Parathyroid adenoma (tissue), 2 donors: ENCODE data around the gene AUTS2.

ENCODE experiments used
- H2AFZ ChIP-seq: fragments of 300-600 bp; sonication (generic); one replicate; pipeline ENCODE4 v1.7.0; 2017; ENCODE audit warnings: antibody characterized with exemption, mild to moderate bottlenecking
- H3K27ac ChIP-seq: fragments of 300-600 bp; sonication (generic); one replicate; pipeline ENCODE4 v1.7.0; 2017
- H3K27me3 ChIP-seq: fragments of 300-600 bp; sonication (generic); one replicate; pipeline ENCODE4 v1.7.0; 2017; ENCODE audit warnings: low read length; ENCODE audit not compliant: control insufficient read depth, insufficient read depth
- H3K36me3 ChIP-seq: fragments of 300-600 bp; sonication (generic); one replicate; pipeline ENCODE4 v1.7.0; 2017; ENCODE audit warnings: low read length; ENCODE audit not compliant: control insufficient read depth, insufficient read depth
- H3K4me1 ChIP-seq: fragments of 300-600 bp; sonication (generic); one replicate; pipeline ENCODE4 v1.7.0; 2017; ENCODE audit warnings: control low read depth
- H3K4me2 ChIP-seq: fragments of 300-600 bp; sonication (generic); one replicate; pipeline ENCODE4 v1.7.0; 2017; ENCODE audit warnings: low read length
- H3K4me3 ChIP-seq: fragments of 300-600 bp; sonication (generic); one replicate; pipeline ENCODE4 v1.7.0; 2017; ENCODE audit warnings: low read depth, low read length
- H3K79me2 ChIP-seq: fragments of 300-600 bp; sonication (generic); one replicate; pipeline ENCODE4 v1.7.0; 2017; ENCODE audit warnings: control low read depth
- H3K9ac ChIP-seq: fragments of 300-600 bp; sonication (generic); one replicate; pipeline ENCODE4 v1.7.0; 2017; ENCODE audit warnings: mild to moderate bottlenecking
- H3K9me3 ChIP-seq: fragments of 300-600 bp; sonication (generic); one replicate; pipeline ENCODE4 v1.7.0; 2017; ENCODE audit warnings: low read length; ENCODE audit not compliant: control insufficient read depth
- CTCF ChIP-seq: fragments of 300-600 bp; sonication (generic); IDR thresholded peaks from one replicate; pipeline ENCODE4 v1.7.0; 2017; ENCODE audit warnings: antibody characterized with exemption, mild to moderate bottlenecking
- donor health status: primary hyperparathyroidism.

Gene AUTS2

GRCh38 chr7:69696054-69696591 is 97.8 kb downstream of the AUTS2 start:
- Histone ChIP-seq H3K9me3 (no peaks in the 10 kb centered on the region), H3K4me3 (no peak overlapping the region), H2AFZ (no peak overlapping the region), H3K4me2 (no peak overlapping the region), H3K79me2 (peaks cover 2% of the 10 kb centered on the region), H3K9ac (no peak overlapping the region), H3K27me3 (no peaks in the 10 kb centered on the region), H3K36me3 (no peaks in the 10 kb centered on the region), H3K27ac (no peak overlapping the region), H3K4me1 (no peaks in the 10 kb centered on the region)
- no peak for TF ChIP-seq CTCF

GRCh38 chr7:69696686-69697685 is 98.7 kb downstream of the AUTS2 start:
- H3K27me3 ChIP-seq, result no peaks in the 10 kb centered on the region
- H3K27ac ChIP-seq, result no peak overlapping the region
- no peak for TF ChIP-seq CTCF
- no peaks in the 10 kb centered on the region for H3K9me3 ChIP-seq
- H3K4me3 ChIP-seq, result no peak overlapping the region
- no peak overlapping the region for H2AFZ ChIP-seq
- H3K4me2 ChIP-seq, result no peak overlapping the region
- H3K36me3 ChIP-seq, result no peaks in the 10 kb centered on the region
- no peaks in the 10 kb centered on the region for H3K4me1 ChIP-seq
- H3K9ac ChIP-seq, result no peak overlapping the region
- H3K79me2 ChIP-seq, result peaks cover 2% of the 10 kb centered on the region

- Histone ChIP-seq H3K27me3 (no peaks in the 10 kb centered on the region), H2AFZ (no peak overlapping the region), H3K4me3 (no peak overlapping the region), H3K4me1 (no peaks in the 10 kb centered on the region), H3K9ac (no peak overlapping the region), H3K36me3 (no peaks in the 10 kb centered on the region), H3K79me2 (peaks cover 2% of the 10 kb centered on the region), H3K27ac (no peak overlapping the region), H3K9me3 (no peaks in the 10 kb centered on the region), H3K4me2 (no peak overlapping the region)
- TF ChIP-seq CTCF, result no peak
Observed at GRCh38 chr7:69698109-69698825, 100.0 kb downstream of the AUTS2 start.

GRCh38 chr7:69699931-69700330 is 101.7 kb downstream of the AUTS2 start:
- H3K4me3 ChIP-seq, result no peak overlapping the region
- no peaks in the 10 kb centered on the region for H3K27me3 ChIP-seq
- H3K9ac ChIP-seq, result no peak overlapping the region
- H3K36me3 ChIP-seq, result no peaks in the 10 kb centered on the region
- no peak for TF ChIP-seq CTCF
- no peaks in the 10 kb centered on the region for H3K4me1 ChIP-seq
- H3K27ac ChIP-seq, result no peak overlapping the region
- no peak overlapping the region for H2AFZ ChIP-seq
- H3K4me2 ChIP-seq, result no peak overlapping the region
- no peaks in the 10 kb centered on the region for H3K79me2 ChIP-seq
- no peaks in the 10 kb centered on the region for H3K9me3 ChIP-seq
